SK-N-MC (cell line): ENCODE data around the gene HMCN1.

Experiments used
- EZH2 ChIP-seq: fragments of 200-600 bp; sonication (generic); IDR thresholded peaks from one replicate; pipeline ENCODE4 v1.6.1; 2017; ENCODE audit warnings: antibody characterized with exemption
- FOXP2 ChIP-seq: optimal IDR thresholded peaks from 2 replicates; pipeline ENCODE3; 2011; ENCODE audit warnings: mild to moderate bottlenecking, moderate library complexity; ENCODE audit not compliant: insufficient read depth; ENCODE audit errors: extremely low read length, control extremely low read depth
- POLR2AphosphoS5 ChIP-seq: IDR thresholded peaks from 2 replicates; pipeline ENCODE4 v1.6.1; 2012; ENCODE audit warnings: mild to moderate bottlenecking, low read depth, low read length, borderline replicate concordance

GRCh38 chr1:185964946-185965345 is 230.8 kb downstream of the HMCN1 start:
- TF ChIP-seq POLR2AphosphoS5 = no peak
- TF ChIP-seq EZH2 = no peak
- TF ChIP-seq FOXP2 = no peak
